Gastroesophageal sphincter (tissue), 3 donors: ENCODE data around the gene ITPKA.

Experiments
- CTCF ChIP-seq, 4 experiments: fragments of 200-600 bp in 2 of 4; fragments of 450-650 bp in 2 of 4; sonication (generic) in 1 of 4; IDR thresholded peaks; one replicate each; pipeline ENCODE4 v1.5.1; 2017 to 2019; ENCODE audit warnings: antibody characterized with exemption in 4 of 4, mild to moderate bottlenecking in 2 of 4, moderate library complexity in 2 of 4
- POLR2A ChIP-seq, 2 donors: fragments of 450-650 bp; IDR thresholded peaks; one replicate each; pipeline ENCODE4 v1.6.1; 2017; ENCODE audit warnings: antibody characterized with exemption in 2 of 2, mild to moderate bottlenecking in 2 of 2, moderate library complexity in 1 of 2
- POLR2AphosphoS5 ChIP-seq: sonication (generic); formaldehyde crosslinking; IDR thresholded peaks from one replicate; pipeline ENCODE4 v1.6.1; 2017; ENCODE audit warnings: antibody characterized with exemption

GRCh38 chr15:41465822-41466421 lies 27.8 kb upstream of the ITPKA start:
- TF ChIP-seq CTCF (IDR thresholded peaks at IDR 0.05): peak in 3 of 4 experiments; percentile 42 to 54 (median 43)
- TF ChIP-seq POLR2A (IDR thresholded peaks at IDR 0.05): no peak
- no peak for TF ChIP-seq POLR2AphosphoS5
